HG03457 (cell line): ENCODE data around the gene PERM1.
"Not testable (repeated sequence)": the region's sequence is repeated elsewhere in the genome, so short reads cannot be mapped to it uniquely, and the experiment has no call there.

ENCODE experiments used
- ATAC-seq: cut with Tn5 transposase; IDR thresholded peaks from one replicate; pipeline ENCODE4 v1.9.1; 2021; ENCODE audit warnings: moderate number of reproducible peaks; ENCODE audit not compliant: unreplicated experiment

Gene PERM1

DNA sequence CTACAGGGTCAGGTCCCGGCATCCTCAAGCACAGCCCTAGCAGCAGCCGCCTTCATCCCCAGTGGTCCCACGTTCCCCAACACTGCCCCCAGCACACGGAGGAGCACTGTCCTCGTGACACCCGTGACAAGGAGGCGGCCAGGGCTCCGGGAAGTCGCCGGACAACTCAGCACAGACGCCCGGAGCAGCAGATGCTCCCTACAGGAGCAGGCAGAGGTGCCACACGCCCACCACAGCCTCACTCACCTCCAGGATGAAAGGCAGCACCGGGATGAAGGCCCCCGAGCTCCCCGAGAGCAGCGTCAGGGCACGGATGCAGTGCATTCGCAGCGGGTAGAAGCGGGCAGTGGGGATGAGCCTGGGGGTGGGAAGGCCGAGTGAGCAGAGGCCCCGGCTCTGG, 31.0 kb downstream of the PERM1 start:
- no peak for ATAC-seq

DNA sequence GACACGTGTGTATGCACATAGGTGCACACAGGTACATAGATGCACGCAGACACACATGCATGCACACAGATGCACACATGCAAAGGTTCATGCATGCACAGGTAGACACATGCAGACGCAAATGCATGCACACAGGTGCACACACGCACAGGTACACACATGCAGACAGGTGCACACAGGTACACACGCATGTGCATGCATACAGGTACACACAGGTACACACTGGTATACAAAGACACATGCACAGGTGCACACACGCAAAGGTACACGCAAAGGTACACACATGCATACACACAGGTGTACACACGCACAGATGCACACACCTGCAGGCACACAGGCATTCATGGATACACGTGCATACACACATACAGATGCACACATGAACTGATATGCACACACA, 31.6 kb downstream of the PERM1 start:
- no peak for ATAC-seq

DNA sequence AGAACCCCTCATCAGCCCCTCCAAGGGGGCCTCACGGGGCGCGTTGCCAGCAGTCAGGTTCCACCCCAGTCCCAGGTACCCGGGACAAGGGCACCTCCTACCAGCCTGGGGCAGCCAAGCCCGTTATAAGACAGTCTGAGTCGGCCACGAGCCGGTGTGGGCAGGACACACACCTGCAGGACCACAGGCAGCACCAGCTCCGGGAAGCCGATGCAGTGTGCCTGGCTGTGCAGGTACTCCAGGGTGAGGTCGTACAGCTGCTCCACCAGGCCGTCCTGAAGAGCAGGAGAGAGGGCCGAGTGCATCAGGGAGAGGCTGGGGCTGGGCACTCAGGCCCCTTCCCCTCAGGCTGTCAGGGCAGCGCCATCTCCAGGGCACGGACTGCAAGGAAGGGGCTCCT, 33.9 kb downstream of the PERM1 start:
- ATAC-seq, result no peak

DNA sequence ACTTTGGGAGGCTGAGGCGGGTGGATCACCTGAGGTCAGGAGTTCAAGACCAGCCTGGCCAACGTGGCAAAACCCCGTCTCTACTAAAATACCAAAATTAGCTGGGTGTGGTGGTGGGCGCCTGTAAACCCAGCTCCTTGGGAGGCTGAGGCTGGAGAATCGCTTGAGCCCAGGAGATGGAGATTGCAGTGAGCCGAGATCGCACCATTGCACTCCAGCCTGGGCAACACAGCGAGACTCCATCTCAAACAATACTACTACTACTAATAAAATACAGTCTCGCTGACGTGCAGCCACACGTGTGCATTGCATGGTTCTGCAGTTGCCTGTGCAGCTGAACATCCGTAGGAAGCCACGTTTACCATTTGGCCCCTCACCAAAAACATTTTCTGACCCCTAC, 35.1 kb downstream of the PERM1 start:
- ATAC-seq, result not testable (repeated sequence)

DNA sequence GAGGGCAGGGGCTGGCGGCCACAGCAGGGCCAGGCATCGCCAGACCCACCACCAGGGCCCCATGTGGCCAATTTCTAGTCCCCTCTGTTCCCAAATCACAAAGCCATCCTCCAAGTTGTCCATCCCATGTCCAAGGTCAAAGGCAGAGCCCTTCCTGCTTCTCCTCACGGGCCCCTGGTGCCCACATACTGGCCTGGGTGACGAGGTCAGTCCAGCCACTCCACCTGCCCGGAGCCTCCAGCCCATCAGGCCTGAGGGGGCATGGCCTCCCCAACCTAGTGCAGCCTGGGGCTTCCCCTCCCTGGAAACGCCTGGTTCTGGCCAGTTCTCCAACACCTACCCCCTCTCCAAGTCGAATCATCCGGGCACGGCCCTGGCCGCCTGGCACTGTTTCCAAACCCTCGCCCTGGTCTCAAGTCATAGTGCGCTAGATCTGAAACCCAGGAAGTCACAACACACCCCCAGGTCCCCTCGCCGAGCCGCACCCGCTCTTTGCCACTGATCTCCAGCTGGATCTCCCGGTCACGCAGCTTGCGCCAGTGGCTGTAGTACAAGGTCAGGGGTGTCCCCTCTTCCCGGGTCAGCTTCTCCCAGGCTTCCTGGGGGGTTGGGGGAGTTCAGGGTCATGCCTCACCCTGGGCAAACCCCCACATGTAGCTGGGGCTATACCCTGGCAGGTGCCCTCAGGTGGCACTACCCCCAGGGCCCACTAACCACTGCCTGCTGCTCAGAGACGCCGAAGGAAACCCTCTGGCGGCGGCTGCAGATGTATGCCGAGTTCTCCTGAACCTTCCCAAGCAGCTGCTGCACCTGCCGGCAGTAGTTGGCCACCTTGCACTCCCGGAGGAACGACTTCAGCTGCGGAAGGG, 36.0 kb downstream of the PERM1 start:
- no peak for ATAC-seq

- ATAC-seq, result no peak
These were observed 37.3 kb downstream of the PERM1 start for GRCh38 chr1:944341-945325.

GRCh38 chr1:943545-944340, 38.1 kb downstream of the PERM1 start:
- ATAC-seq, result no peak

GRCh38 chr1:942864-943533, 38.9 kb downstream of the PERM1 start:
- no peak for ATAC-seq

DNA sequence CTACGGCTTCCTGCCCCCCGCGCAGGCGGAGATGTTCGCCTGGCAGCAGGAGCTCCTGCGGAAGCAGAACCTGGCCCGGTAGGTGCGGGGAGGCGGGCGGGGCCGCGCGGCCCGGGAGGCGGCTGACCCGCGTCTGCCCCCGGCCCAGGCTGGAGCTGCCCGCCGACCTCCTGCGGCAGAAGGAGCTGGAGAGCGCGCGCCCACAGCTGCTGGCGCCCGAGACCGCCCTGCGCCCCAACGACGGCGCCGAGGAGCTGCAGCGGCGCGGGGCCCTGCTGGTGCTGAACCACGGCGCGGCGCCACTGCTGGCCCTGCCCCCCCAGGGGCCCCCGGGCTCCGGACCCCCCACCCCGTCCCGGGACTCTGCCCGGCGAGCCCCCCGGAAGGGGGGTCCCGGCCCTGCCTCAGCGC, 39.5 kb downstream of the PERM1 start:
- ATAC-seq, result no peak

- ATAC-seq, result no peak
These were observed 40.1 kb downstream of the PERM1 start for GRCh38 chr1:941588-942383.

GRCh38 chr1:941015-941587, 40.8 kb downstream of the PERM1 start:
- ATAC-seq, result no peak

DNA sequence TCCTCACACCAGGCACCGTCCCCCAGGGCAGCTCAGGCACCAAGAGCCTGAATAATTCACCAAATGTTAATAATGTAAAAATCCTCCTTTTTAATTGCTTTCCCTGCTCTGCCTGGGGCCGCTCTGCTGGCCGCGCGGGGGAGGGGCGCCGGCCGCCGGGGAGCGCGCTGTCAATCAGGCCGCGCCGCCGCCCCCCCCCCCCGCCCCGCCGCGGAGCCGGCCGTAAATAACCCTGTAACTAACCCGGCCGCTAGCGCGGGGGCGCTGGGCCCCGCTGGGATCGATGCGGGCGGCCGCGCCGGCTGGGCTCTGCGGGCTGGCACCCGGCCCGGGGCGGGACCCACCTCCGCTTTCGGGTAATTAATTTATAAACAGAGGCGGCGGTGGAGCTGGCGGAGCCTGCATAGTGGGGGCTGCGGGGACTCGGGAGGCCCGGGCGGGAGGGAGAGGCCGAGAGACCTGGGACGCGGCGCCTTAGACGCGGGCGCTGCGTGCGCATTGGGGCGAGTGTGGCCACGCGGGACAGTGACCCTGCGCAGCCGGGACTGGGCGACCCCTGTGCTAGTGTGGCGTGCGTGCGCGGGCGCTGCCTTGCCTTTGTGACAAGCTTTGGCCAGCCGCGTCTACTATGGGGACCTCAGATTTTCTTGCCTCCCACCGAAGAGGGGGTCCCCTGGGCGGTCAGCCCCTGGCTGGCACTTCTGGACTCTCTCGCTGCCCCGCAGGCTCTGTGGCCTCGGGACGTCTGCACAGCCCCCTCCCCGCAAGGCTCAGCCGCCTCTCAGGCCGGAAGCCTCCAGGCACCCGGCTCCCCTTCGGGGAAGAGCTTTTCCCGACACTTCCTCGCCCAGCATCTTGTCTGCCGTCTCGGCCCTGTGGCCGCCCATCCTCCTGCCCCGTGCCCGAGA, 41.5 kb downstream of the PERM1 start:
- no peak for ATAC-seq

GRCh38 chr1:939511-940106, 42.3 kb downstream of the PERM1 start:
- ATAC-seq, result no peak

DNA sequence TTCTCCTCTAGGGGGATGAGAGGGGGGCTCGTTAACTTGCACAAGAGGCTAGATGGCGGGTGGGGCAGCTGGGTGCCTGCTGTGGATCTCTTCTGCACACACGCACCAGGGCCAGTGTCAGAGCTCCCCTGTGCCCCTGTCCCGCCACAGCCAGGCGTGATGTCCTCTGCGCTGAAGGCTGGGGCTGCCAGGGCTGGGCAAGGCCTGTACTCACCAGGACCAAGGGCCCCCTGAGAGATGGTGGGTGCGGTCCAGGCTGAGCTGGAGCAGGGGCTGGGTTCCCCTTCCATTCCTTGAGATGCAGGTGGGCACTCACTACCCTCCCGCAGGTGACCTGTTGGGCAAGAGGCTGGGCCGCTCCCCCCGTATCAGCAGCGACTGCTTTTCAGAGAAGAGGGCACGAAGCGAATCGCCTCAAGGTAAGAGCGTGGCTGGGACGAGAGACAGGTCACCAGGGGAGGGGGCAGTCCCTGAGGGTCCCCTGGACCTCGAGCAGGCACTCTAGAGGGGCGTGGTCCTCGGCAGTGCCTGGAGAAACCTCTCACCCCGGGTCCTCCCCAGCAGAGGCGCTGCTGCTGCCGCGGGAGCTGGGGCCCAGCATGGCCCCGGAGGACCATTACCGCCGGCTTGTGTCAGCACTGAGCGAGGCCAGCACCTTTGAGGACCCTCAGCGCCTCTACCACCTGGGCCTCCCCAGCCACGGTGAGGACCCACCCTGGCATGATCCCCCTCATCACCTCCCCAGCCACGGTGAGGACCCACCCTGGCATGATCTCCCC, 43.0 kb downstream of the PERM1 start:
- ATAC-seq, result no peak

- ATAC-seq, result no peak
These were observed 43.7 kb downstream of the PERM1 start for GRCh38 chr1:938088-938683.

- ATAC-seq, result no peak
These were observed 44.4 kb downstream of the PERM1 start for GRCh38 chr1:937521-937920.
